ENCODE measurements around the gene GRM5.

GRM5 gene

GRCh38 chr11:88632163-88632562, 433.6 kb downstream of the GRM5 start:
- Histone ChIP-seq H3K36me3 (ENCODE audit: control insufficient read depth, insufficient read depth, low read length, severe bottlenecking) (no peaks in the 10 kb centered on the region), H3K4me1 (ENCODE audit: control insufficient read depth, insufficient read depth, low read length) (no peaks in the 10 kb centered on the region), H3K27me3 (replicated peaks; ENCODE audit: control insufficient read depth, insufficient read depth, low read length) (no peaks in the 10 kb centered on the region), H3K9me3 (ENCODE audit: control insufficient read depth, low read length) (no peaks in the 10 kb centered on the region), H3K9ac (ENCODE audit: low read length) (no peak overlapping the region), H3K4me3 (ENCODE audit: low read length) (no peak overlapping the region)
- no peak for DNase-seq (ENCODE audit: low read depth)

- Histone ChIP-seq H3K4me3 (ENCODE audit: low read length) (no peak overlapping the region), H3K4me1 (ENCODE audit: control insufficient read depth, insufficient read depth, low read length) (peaks cover under 1% of the 10 kb centered on the region), H3K9me3 (ENCODE audit: control insufficient read depth, low read length) (no peaks in the 10 kb centered on the region), H3K9ac (ENCODE audit: low read length) (no peak overlapping the region), H3K36me3 (ENCODE audit: control insufficient read depth, insufficient read depth, low read length, severe bottlenecking) (no peaks in the 10 kb centered on the region), H3K27me3 (replicated peaks; ENCODE audit: control insufficient read depth, insufficient read depth, low read length) (no peaks in the 10 kb centered on the region)
- no peak for DNase-seq (ENCODE audit: low read depth)
Measured at GRCh38 chr11:88631497-88631896, 434.3 kb downstream of the GRM5 start.

GRCh38 chr11:88629496-88629895, 436.3 kb downstream of the GRM5 start:
- Histone ChIP-seq H3K9me3 (ENCODE audit: control insufficient read depth, low read length) (no peaks in the 10 kb centered on the region), H3K36me3 (ENCODE audit: control insufficient read depth, insufficient read depth, low read length, severe bottlenecking) (no peaks in the 10 kb centered on the region), H3K4me3 (ENCODE audit: low read length) (no peak overlapping the region), H3K4me1 (ENCODE audit: control insufficient read depth, insufficient read depth, low read length) (peaks cover 11% of the 10 kb centered on the region), H3K27me3 (replicated peaks; ENCODE audit: control insufficient read depth, insufficient read depth, low read length) (no peaks in the 10 kb centered on the region), H3K9ac (ENCODE audit: low read length) (no peak overlapping the region)
- no peak for DNase-seq (ENCODE audit: low read depth)

- Histone ChIP-seq H3K4me3 (ENCODE audit: low read length) (no peak overlapping the region), H3K9me3 (ENCODE audit: control insufficient read depth, low read length) (no peaks in the 10 kb centered on the region), H3K36me3 (ENCODE audit: control insufficient read depth, insufficient read depth, low read length, severe bottlenecking) (no peaks in the 10 kb centered on the region), H3K4me1 (ENCODE audit: control insufficient read depth, insufficient read depth, low read length) (peaks cover 20% of the 10 kb centered on the region), H3K27me3 (replicated peaks; ENCODE audit: control insufficient read depth, insufficient read depth, low read length) (no peaks in the 10 kb centered on the region), H3K9ac (ENCODE audit: low read length) (no peak overlapping the region)
- DNase-seq (ENCODE audit: low read depth) = peak; percentile 12
Measured at GRCh38 chr11:88626216-88626615, 439.6 kb downstream of the GRM5 start.

GRCh38 chr11:88623531-88623930, 442.3 kb downstream of the GRM5 start:
- Histone ChIP-seq H3K4me1 (ENCODE audit: control insufficient read depth, insufficient read depth, low read length) (peaks cover 20% of the 10 kb centered on the region), H3K9ac (ENCODE audit: low read length) (no peak overlapping the region), H3K4me3 (ENCODE audit: low read length) (no peak overlapping the region), H3K9me3 (ENCODE audit: control insufficient read depth, low read length) (no peaks in the 10 kb centered on the region), H3K36me3 (ENCODE audit: control insufficient read depth, insufficient read depth, low read length, severe bottlenecking) (no peaks in the 10 kb centered on the region), H3K27me3 (replicated peaks; ENCODE audit: control insufficient read depth, insufficient read depth, low read length) (no peaks in the 10 kb centered on the region)
- DNase-seq (ENCODE audit: low read depth) = no peak

- Histone ChIP-seq H3K4me1 (ENCODE audit: control insufficient read depth, insufficient read depth, low read length) (peaks cover 22% of the 10 kb centered on the region), H3K36me3 (ENCODE audit: control insufficient read depth, insufficient read depth, low read length, severe bottlenecking) (no peaks in the 10 kb centered on the region), H3K9me3 (ENCODE audit: control insufficient read depth, low read length) (no peaks in the 10 kb centered on the region), H3K9ac (ENCODE audit: low read length) (no peak overlapping the region), H3K27me3 (replicated peaks; ENCODE audit: control insufficient read depth, insufficient read depth, low read length) (no peaks in the 10 kb centered on the region), H3K4me3 (ENCODE audit: low read length) (no peak overlapping the region)
- DNase-seq (ENCODE audit: low read depth) = no peak
Measured at GRCh38 chr11:88620568-88621130, 445.1 kb downstream of the GRM5 start.

- Histone ChIP-seq H3K36me3 (ENCODE audit: control insufficient read depth, insufficient read depth, low read length, severe bottlenecking) (no peaks in the 10 kb centered on the region), H3K9me3 (ENCODE audit: control insufficient read depth, low read length) (no peaks in the 10 kb centered on the region), H3K4me1 (ENCODE audit: control insufficient read depth, insufficient read depth, low read length) (peaks cover 23% of the 10 kb centered on the region), H3K9ac (ENCODE audit: low read length) (no peak overlapping the region), H3K4me3 (ENCODE audit: low read length) (no peak overlapping the region), H3K27me3 (replicated peaks; ENCODE audit: control insufficient read depth, insufficient read depth, low read length) (no peaks in the 10 kb centered on the region)
- DNase-seq (ENCODE audit: low read depth) = no peak
Measured at GRCh38 chr11:88619656-88620385, 446.0 kb downstream of the GRM5 start.

- Histone ChIP-seq H3K36me3 (ENCODE audit: control insufficient read depth, insufficient read depth, low read length, severe bottlenecking) (no peaks in the 10 kb centered on the region), H3K9me3 (ENCODE audit: control insufficient read depth, low read length) (no peaks in the 10 kb centered on the region), H3K27me3 (replicated peaks; ENCODE audit: control insufficient read depth, insufficient read depth, low read length) (no peaks in the 10 kb centered on the region), H3K4me1 (ENCODE audit: control insufficient read depth, insufficient read depth, low read length) (peaks cover 23% of the 10 kb centered on the region), H3K4me3 (ENCODE audit: low read length) (no peak overlapping the region), H3K9ac (ENCODE audit: low read length) (no peak overlapping the region)
- no peak for DNase-seq (ENCODE audit: low read depth)
Measured at GRCh38 chr11:88619071-88619425, 446.7 kb downstream of the GRM5 start.

GRCh38 chr11:88618327-88619070, 447.3 kb downstream of the GRM5 start:
- H3K9me3 ChIP-seq (ENCODE audit: control insufficient read depth, low read length) = no peaks in the 10 kb centered on the region
- no peaks in the 10 kb centered on the region for H3K36me3 ChIP-seq (ENCODE audit: control insufficient read depth, insufficient read depth, low read length, severe bottlenecking)
- no peak for DNase-seq (ENCODE audit: low read depth)
- H3K4me3 ChIP-seq (ENCODE audit: low read length) = no peak overlapping the region
- peaks cover 18% of the 10 kb centered on the region for H3K4me1 ChIP-seq (ENCODE audit: control insufficient read depth, insufficient read depth, low read length)
- no peak overlapping the region for H3K9ac ChIP-seq (ENCODE audit: low read length)
- H3K27me3 ChIP-seq (replicated peaks; ENCODE audit: control insufficient read depth, insufficient read depth, low read length) = no peaks in the 10 kb centered on the region

- Histone ChIP-seq H3K9me3 (ENCODE audit: control insufficient read depth, low read length) (no peaks in the 10 kb centered on the region), H3K36me3 (ENCODE audit: control insufficient read depth, insufficient read depth, low read length, severe bottlenecking) (no peaks in the 10 kb centered on the region), H3K9ac (ENCODE audit: low read length) (no peak overlapping the region), H3K4me1 (ENCODE audit: control insufficient read depth, insufficient read depth, low read length) (peaks cover 14% of the 10 kb centered on the region), H3K4me3 (ENCODE audit: low read length) (no peak overlapping the region), H3K27me3 (replicated peaks; ENCODE audit: control insufficient read depth, insufficient read depth, low read length) (no peaks in the 10 kb centered on the region)
- DNase-seq (ENCODE audit: low read depth) = no peak
Measured at GRCh38 chr11:88617226-88617625, 448.6 kb downstream of the GRM5 start.

GRCh38 chr11:88604260-88604659, 461.5 kb downstream of the GRM5 start:
- Histone ChIP-seq H3K4me3 (ENCODE audit: low read length) (peak overlapping the region; percentile 50), H3K36me3 (ENCODE audit: control insufficient read depth, insufficient read depth, low read length, severe bottlenecking) (no peaks in the 10 kb centered on the region), H3K9ac (ENCODE audit: low read length) (no peak overlapping the region), H3K9me3 (ENCODE audit: control insufficient read depth, low read length) (peaks cover 3% of the 10 kb centered on the region), H3K4me1 (ENCODE audit: control insufficient read depth, insufficient read depth, low read length) (peaks cover 21% of the 10 kb centered on the region), H3K27me3 (replicated peaks; ENCODE audit: control insufficient read depth, insufficient read depth, low read length) (no peaks in the 10 kb centered on the region)
- peak; percentile 72 for DNase-seq (ENCODE audit: low read depth)
